RKO (cell line): ENCODE data around the gene LPP.
"Not testable (repeated sequence)": the region's sequence is repeated elsewhere in the genome, so short reads cannot be mapped to it uniquely, and the experiment has no call there.

Experiments
- DNase-seq: peaks from one replicate; pipeline ENCODE4 v3.0.0-alpha.2; 2016; ENCODE audit warnings: low spot score

Gene LPP

GRCh38 chr3:188634285-188634684 is 480.3 kb downstream of the LPP start:
- no peak for DNase-seq

- DNase-seq: no peak
Observed at GRCh38 chr3:188635258-188636042, 481.5 kb downstream of the LPP start.

GRCh38 chr3:188636292-188636691 is 482.3 kb downstream of the LPP start:
- not testable (repeated sequence) for DNase-seq

- DNase-seq: no peak
Observed at GRCh38 chr3:188641076-188641475, 487.1 kb downstream of the LPP start.

- no peak for DNase-seq
Observed at GRCh38 chr3:188643736-188644135, 489.8 kb downstream of the LPP start.

GRCh38 chr3:188646592-188646991 is 492.6 kb downstream of the LPP start:
- no peak for DNase-seq

- DNase-seq: no peak
Observed at GRCh38 chr3:188647237-188647636, 493.3 kb downstream of the LPP start.

- peak; percentile 12 for DNase-seq
Observed at GRCh38 chr3:188649521-188649920, 495.6 kb downstream of the LPP start.

GRCh38 chr3:188656196-188656982 is 502.4 kb downstream of the LPP start:
- DNase-seq: peak; percentile 29

GRCh38 chr3:188658606-188659005 is 504.6 kb downstream of the LPP start:
- DNase-seq: no peak

GRCh38 chr3:188659449-188660090 is 505.6 kb downstream of the LPP start:
- DNase-seq: no peak

- no peak for DNase-seq
Observed at GRCh38 chr3:188660415-188660814, 506.5 kb downstream of the LPP start.

- DNase-seq: no peak
Observed at GRCh38 chr3:188661806-188662205, 507.8 kb downstream of the LPP start.

- DNase-seq: no peak
Observed at GRCh38 chr3:188662214-188662613, 508.3 kb downstream of the LPP start.

- DNase-seq: no peak
Observed at GRCh38 chr3:188662795-188663194, 508.8 kb downstream of the LPP start.

GRCh38 chr3:188663839-188664238 is 509.9 kb downstream of the LPP start:
- no peak for DNase-seq

- DNase-seq: peak; percentile 5
Observed at GRCh38 chr3:188664795-188665194, 510.8 kb downstream of the LPP start.

GRCh38 chr3:188667926-188668325 is 514.0 kb downstream of the LPP start:
- DNase-seq: no peak

GRCh38 chr3:188670446-188670845 is 516.5 kb downstream of the LPP start:
- no peak for DNase-seq

GRCh38 chr3:188671971-188672370 is 518.0 kb downstream of the LPP start:
- DNase-seq: no peak

GRCh38 chr3:188672840-188673239 is 518.9 kb downstream of the LPP start:
- DNase-seq: no peak

GRCh38 chr3:188673646-188674186 is 519.8 kb downstream of the LPP start:
- DNase-seq: peak; percentile 18

GRCh38 chr3:188674595-188674994 is 520.6 kb downstream of the LPP start:
- no peak for DNase-seq
